ENCODE measurements around the gene STARD5.

Gene STARD5

DNA sequence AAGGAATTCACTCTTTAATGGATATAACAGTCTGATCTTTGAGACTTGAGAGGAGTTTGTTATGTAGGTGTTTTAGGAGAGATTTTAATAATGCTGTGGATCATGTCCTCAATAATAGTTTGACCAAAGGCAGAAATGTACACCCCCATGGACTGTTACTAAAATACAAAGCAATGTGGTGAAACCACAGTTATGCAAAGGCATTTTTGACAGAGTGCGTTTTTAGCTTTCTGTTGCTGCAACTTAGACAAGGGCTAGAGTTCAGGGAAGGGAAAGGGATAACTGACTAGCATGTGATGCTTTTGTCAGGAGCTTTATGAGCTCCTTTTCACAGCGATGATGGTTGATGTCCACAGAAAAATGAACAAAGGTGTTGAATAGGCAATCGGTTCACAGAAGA is 3.6 kb upstream of the STARD5 start:
- H3K79me2 ChIP-seq (ENCODE audit: control insufficient read depth, insufficient read depth, low read length, unreplicated experiment) = no peaks in the 10 kb centered on the region
- H3K27ac ChIP-seq (ENCODE audit: low read depth, low read length) = peak overlapping the region; percentile 33; the same call in 1 of the 2 replicates
- H3K36me3 ChIP-seq (ENCODE audit: insufficient read depth, low read length) = no peaks in the 10 kb centered on the region
- no peaks in the 10 kb centered on the region for H3K27me3 ChIP-seq (ENCODE audit: insufficient read depth, low read length)
- H3K4me1 ChIP-seq (ENCODE audit: control insufficient read depth, insufficient read depth, low read length, unreplicated experiment) = peaks cover 26% of the 10 kb centered on the region
- no peak overlapping the region for H3K4me3 ChIP-seq (ENCODE audit: low read depth, low read length)
- H2AFZ ChIP-seq (ENCODE audit: low read length, unreplicated experiment) = no peak overlapping the region

DNA sequence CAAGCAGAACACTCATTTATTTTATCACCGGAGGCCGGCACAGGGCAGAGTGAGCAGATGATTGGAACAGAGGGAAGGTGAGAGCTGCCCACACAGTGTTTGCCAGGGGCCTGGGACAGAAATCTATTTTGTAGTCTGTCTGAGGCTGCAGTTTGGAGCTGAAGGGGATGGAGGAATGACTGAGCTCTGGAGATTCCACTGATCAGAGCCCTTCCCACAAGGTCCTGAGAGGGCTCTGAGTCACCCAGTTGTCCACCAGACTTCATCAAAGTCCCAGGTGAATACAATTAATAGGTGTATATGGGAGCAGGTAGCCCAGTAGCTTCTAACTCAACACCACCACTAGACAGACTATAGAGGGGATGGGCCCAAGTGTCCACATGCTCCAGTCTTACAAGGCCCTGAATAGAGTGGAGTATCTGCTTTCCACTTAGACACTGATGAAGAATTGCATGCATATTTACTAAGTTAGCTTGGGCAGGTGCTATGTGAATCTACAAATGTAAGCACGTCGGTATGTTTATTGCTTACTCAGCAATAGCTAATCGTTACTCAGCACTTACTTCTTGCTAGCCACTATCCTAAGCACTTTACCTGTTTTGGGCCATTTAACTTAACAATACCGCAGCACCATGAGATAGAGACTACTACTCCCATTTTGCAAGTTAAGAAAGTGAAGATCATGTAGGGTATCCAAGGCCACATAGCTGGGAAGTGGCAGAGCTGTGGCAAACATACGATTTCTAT is 2.7 kb upstream of the STARD5 start:
- 0 out of 2 replicates have a peak overlapping the region, but pooled peaks have one; percentile 33 for H3K27ac ChIP-seq (ENCODE audit: low read depth, low read length)
- H3K4me1 ChIP-seq (ENCODE audit: control insufficient read depth, insufficient read depth, low read length, unreplicated experiment) = peaks cover 26% of the 10 kb centered on the region
- no peaks in the 10 kb centered on the region for H3K27me3 ChIP-seq (ENCODE audit: insufficient read depth, low read length)
- no peak overlapping the region for H2AFZ ChIP-seq (ENCODE audit: low read length, unreplicated experiment)
- H3K79me2 ChIP-seq (ENCODE audit: control insufficient read depth, insufficient read depth, low read length, unreplicated experiment) = no peaks in the 10 kb centered on the region
- no peaks in the 10 kb centered on the region for H3K36me3 ChIP-seq (ENCODE audit: insufficient read depth, low read length)
- H3K4me3 ChIP-seq (ENCODE audit: low read depth, low read length) = no peak overlapping the region

DNA sequence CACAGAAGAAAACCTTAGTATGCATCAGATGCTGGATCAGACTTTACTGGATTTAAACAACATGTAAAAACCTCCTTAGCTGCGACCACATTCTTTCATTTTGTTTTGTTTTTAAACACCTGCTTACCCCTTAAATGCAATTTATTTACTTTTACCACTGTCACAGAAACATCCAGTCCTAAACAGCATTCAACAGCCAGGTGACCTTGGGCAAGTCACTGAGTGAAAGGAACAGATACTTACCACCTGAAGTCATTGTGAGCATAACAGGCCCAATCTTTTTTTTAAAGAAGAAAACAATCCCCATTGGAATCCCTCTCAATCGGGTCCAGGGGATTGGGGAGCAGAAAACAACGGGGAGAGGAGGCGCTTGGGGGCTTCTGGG is 390 bp downstream of the STARD5 start:
- no peaks in the 10 kb centered on the region for H3K36me3 ChIP-seq (ENCODE audit: insufficient read depth, low read length)
- H3K4me1 ChIP-seq (ENCODE audit: control insufficient read depth, insufficient read depth, low read length, unreplicated experiment) = peaks cover 26% of the 10 kb centered on the region
- peak overlapping the region; percentile 91 for H2AFZ ChIP-seq (ENCODE audit: low read length, unreplicated experiment)
- no peaks in the 10 kb centered on the region for H3K79me2 ChIP-seq (ENCODE audit: control insufficient read depth, insufficient read depth, low read length, unreplicated experiment)
- H3K27me3 ChIP-seq (ENCODE audit: insufficient read depth, low read length) = no peaks in the 10 kb centered on the region
- H3K27ac ChIP-seq (ENCODE audit: low read depth, low read length) = no peak overlapping the region
- peak overlapping the region; percentile 91 for H3K4me3 ChIP-seq (ENCODE audit: low read depth, low read length)

DNA sequence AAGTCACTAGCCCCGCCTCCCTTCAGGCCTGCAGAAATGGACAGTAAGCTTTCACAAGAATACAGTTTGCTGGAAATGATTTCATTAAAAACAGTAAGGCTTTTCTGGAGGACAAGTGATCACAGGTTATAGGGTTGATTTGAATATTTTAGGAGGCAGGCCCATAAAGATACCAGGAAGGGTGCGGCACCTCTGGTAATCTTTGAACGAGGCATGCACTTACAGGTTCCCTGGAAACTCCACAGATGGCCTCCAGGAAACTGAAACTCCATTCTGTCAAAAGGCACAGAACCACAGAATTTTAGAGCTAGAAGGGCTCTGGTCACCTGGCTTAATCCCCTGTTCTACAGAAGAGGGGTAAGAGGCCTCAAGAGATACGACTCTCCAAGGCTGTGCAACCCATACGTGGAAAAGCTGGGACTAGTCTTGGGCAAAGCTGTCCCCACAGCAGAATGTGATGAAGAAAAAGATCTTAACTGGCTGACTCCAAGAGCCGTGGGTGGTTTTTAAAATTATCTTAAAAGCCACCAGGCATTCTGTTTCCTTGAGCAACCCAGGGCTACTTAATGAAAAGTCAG is 1.2 kb downstream of the STARD5 start:
- Histone ChIP-seq H3K27me3 (ENCODE audit: insufficient read depth, low read length) (no peaks in the 10 kb centered on the region), H3K36me3 (ENCODE audit: insufficient read depth, low read length) (no peaks in the 10 kb centered on the region), H3K27ac (ENCODE audit: low read depth, low read length) (no peak overlapping the region), H3K4me3 (ENCODE audit: low read depth, low read length) (peak overlapping the region; percentile 91), H3K4me1 (ENCODE audit: control insufficient read depth, insufficient read depth, low read length, unreplicated experiment) (peaks cover 23% of the 10 kb centered on the region), H2AFZ (ENCODE audit: low read length, unreplicated experiment) (peak overlapping the region; percentile 22), H3K79me2 (ENCODE audit: control insufficient read depth, insufficient read depth, low read length, unreplicated experiment) (no peaks in the 10 kb centered on the region)

DNA sequence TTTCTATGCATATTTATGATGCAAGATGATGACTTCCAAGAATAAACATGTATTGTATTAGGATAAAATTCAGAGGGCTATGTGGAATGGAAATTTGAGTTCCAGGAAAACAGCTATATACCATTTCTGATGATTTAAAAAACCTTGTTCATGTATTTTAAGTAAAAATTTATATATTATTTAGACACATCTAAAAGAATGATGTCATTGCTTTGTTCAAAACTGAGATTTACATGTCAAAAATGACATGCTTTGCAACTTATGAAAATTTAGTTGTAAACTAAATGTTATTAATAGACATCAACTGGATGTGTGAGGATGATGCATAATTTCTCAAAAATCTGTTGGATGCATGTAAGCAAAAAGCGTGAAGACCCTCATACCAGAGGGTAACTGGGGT is 2.3 kb downstream of the STARD5 start:
- Histone ChIP-seq H2AFZ (ENCODE audit: low read length, unreplicated experiment) (no peak overlapping the region), H3K4me1 (ENCODE audit: control insufficient read depth, insufficient read depth, low read length, unreplicated experiment) (peaks cover 12% of the 10 kb centered on the region), H3K27me3 (ENCODE audit: insufficient read depth, low read length) (no peaks in the 10 kb centered on the region), H3K36me3 (ENCODE audit: insufficient read depth, low read length) (no peaks in the 10 kb centered on the region), H3K4me3 (ENCODE audit: low read depth, low read length) (no peak overlapping the region), H3K27ac (ENCODE audit: low read depth, low read length) (no peak overlapping the region), H3K79me2 (ENCODE audit: control insufficient read depth, insufficient read depth, low read length, unreplicated experiment) (no peaks in the 10 kb centered on the region)

DNA sequence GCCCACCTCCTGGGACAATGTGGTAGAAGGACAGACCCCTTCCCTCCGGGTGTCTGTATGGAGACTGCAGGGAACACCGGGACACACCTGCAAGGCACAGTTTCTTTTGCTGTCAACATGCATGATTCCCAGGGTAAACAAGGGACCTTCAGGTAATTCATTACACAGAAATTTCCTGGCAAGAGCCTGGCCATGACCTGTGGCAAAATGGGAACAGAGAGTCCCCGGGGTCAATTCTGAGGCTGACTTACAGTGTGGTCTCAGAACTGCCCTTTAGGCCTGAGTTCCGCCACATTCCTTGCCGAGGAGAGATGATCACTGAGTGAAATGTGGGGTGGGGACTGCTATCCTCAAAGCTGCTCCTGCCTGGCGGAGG is 6.3 kb downstream of the STARD5 start:
- Histone ChIP-seq H3K27me3 (ENCODE audit: insufficient read depth, low read length) (no peaks in the 10 kb centered on the region), H3K36me3 (ENCODE audit: insufficient read depth, low read length) (no peaks in the 10 kb centered on the region), H2AFZ (ENCODE audit: low read length, unreplicated experiment) (no peak overlapping the region), H3K4me1 (ENCODE audit: control insufficient read depth, insufficient read depth, low read length, unreplicated experiment) (peaks cover 12% of the 10 kb centered on the region), H3K4me3 (ENCODE audit: low read depth, low read length) (no peak overlapping the region), H3K79me2 (ENCODE audit: control insufficient read depth, insufficient read depth, low read length, unreplicated experiment) (no peaks in the 10 kb centered on the region), H3K27ac (ENCODE audit: low read depth, low read length) (no peak overlapping the region)

DNA sequence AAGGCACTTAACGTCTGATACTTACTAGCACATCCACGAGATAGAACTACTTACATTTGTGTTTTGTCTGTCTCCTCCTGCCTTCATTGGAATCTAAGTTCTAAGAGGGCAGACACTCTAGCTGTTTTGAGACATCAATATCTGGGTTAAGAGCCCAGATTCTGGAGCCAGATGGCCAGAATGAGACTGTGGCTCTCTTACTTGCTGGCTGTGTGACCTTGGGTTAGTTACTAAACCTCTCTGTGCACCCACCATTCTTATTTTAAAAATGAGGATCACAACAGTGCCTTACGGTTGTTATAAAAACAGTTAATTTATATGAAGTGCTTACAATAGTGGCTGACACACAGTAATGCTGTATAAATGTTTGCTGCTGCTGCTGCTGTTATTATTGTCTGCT is 7.7 kb downstream of the STARD5 start:
- Histone ChIP-seq H3K27ac (ENCODE audit: low read depth, low read length) (no peak overlapping the region), H3K36me3 (ENCODE audit: insufficient read depth, low read length) (no peaks in the 10 kb centered on the region), H2AFZ (ENCODE audit: low read length, unreplicated experiment) (no peak overlapping the region), H3K4me1 (ENCODE audit: control insufficient read depth, insufficient read depth, low read length, unreplicated experiment) (peaks cover 24% of the 10 kb centered on the region), H3K27me3 (ENCODE audit: insufficient read depth, low read length) (no peaks in the 10 kb centered on the region), H3K79me2 (ENCODE audit: control insufficient read depth, insufficient read depth, low read length, unreplicated experiment) (no peaks in the 10 kb centered on the region), H3K4me3 (ENCODE audit: low read depth, low read length) (no peak overlapping the region)

DNA sequence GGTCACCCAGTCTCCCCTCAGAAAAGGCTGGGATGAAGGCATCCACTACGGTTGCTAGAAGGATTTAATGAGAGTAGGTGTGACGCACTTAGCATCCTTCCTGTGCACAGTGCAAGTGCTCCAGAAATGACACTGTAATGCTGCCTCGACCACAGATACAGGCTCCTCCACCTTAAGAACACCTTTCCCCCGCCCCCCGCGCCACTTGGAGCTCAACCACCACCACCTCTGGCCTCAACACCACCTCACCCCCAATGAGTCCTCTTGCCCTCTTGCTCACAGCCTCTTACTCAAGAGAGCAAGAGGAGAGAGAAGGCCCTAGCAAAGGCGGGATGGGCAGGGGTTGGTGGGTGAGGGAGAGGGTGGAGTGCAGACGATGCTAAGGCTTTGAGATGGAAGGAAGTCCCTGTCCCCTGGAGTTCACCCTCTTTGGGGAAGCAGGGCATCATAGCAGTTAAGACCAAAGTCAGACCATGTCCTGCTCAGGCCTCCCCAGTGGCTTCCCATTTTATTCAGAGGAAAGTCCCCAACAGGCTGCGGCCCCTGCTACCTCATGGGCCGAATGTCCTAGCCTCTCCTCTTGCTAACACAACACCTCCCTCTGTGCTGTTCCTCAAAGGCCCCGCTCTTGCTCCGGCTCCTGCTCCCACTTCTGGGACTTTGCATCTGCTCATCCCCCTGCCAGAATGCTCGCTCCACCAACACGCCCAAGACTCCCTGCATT is 8.3 kb downstream of the STARD5 start:
- 0 out of 2 replicates have a peak, but pooled peaks cover 4% of the 10 kb centered on the region for H3K36me3 ChIP-seq (ENCODE audit: insufficient read depth, low read length)
- no peak overlapping the region for H3K4me3 ChIP-seq (ENCODE audit: low read depth, low read length)
- peaks cover 30% of the 10 kb centered on the region for H3K4me1 ChIP-seq (ENCODE audit: control insufficient read depth, insufficient read depth, low read length, unreplicated experiment)
- no peaks in the 10 kb centered on the region for H3K79me2 ChIP-seq (ENCODE audit: control insufficient read depth, insufficient read depth, low read length, unreplicated experiment)
- H2AFZ ChIP-seq (ENCODE audit: low read length, unreplicated experiment) = no peak overlapping the region
- no peak overlapping the region for H3K27ac ChIP-seq (ENCODE audit: low read depth, low read length)
- no peaks in the 10 kb centered on the region for H3K27me3 ChIP-seq (ENCODE audit: insufficient read depth, low read length)

DNA sequence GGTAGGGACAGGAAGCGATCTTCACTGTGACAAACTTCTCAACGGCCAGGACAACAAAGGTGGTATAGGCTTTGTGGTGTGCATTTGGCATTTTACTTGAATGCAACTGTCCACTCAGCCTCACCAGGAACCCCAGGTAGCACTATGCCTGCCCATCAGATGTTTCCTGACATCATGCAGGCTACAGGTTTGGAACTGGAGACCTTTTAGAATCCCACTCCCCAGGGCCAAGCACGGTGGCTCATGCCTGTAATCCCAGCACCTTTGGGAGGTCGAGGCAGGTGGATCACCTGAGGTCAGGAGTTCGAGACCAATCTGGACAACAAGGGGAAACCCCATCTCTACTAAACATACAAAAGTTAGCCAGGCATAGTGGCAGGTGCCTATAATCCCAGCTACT is 9.6 kb downstream of the STARD5 start:
- Histone ChIP-seq H3K27ac (ENCODE audit: low read depth, low read length) (no peak overlapping the region), H3K4me1 (ENCODE audit: control insufficient read depth, insufficient read depth, low read length, unreplicated experiment) (peaks cover 31% of the 10 kb centered on the region), H3K36me3 (ENCODE audit: insufficient read depth, low read length) (0 out of 2 replicates have a peak, but pooled peaks cover 7% of the 10 kb centered on the region), H3K79me2 (ENCODE audit: control insufficient read depth, insufficient read depth, low read length, unreplicated experiment) (no peaks in the 10 kb centered on the region), H2AFZ (ENCODE audit: low read length, unreplicated experiment) (no peak overlapping the region), H3K4me3 (ENCODE audit: low read depth, low read length) (no peak overlapping the region), H3K27me3 (ENCODE audit: insufficient read depth, low read length) (no peaks in the 10 kb centered on the region)

DNA sequence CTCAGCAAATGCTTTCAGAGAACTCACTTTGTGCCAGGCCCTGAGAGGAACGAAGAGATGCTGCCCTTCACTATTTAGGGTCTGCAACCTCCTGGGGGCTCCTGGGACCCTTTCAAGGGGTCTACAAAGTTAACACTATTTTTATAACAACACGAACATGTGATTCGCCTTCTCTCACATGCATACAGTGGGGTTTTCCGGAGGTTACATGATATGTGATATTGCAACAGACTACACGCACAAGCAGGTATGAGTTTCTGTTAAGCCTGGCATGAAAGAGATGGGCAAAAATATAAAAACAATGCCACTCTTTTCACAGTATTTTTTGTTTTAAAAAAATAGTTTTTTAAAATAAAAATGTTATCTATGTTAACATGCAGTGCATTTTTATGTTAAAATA is 10.3 kb downstream of the STARD5 start:
- Histone ChIP-seq H2AFZ (ENCODE audit: low read length, unreplicated experiment) (no peak overlapping the region), H3K36me3 (ENCODE audit: insufficient read depth, low read length) (0 out of 2 replicates have a peak, but pooled peaks cover 7% of the 10 kb centered on the region), H3K79me2 (ENCODE audit: control insufficient read depth, insufficient read depth, low read length, unreplicated experiment) (no peaks in the 10 kb centered on the region), H3K4me1 (ENCODE audit: control insufficient read depth, insufficient read depth, low read length, unreplicated experiment) (peaks cover 35% of the 10 kb centered on the region), H3K27me3 (ENCODE audit: insufficient read depth, low read length) (no peaks in the 10 kb centered on the region), H3K27ac (ENCODE audit: low read depth, low read length) (peak overlapping the region; percentile 37; the same call in 1 of the 2 replicates), H3K4me3 (ENCODE audit: low read depth, low read length) (peak overlapping the region; percentile 35; the same call in 1 of the 2 replicates)
